ENCODE results near the gene NPR2.

The NPR2 gene

DNA sequence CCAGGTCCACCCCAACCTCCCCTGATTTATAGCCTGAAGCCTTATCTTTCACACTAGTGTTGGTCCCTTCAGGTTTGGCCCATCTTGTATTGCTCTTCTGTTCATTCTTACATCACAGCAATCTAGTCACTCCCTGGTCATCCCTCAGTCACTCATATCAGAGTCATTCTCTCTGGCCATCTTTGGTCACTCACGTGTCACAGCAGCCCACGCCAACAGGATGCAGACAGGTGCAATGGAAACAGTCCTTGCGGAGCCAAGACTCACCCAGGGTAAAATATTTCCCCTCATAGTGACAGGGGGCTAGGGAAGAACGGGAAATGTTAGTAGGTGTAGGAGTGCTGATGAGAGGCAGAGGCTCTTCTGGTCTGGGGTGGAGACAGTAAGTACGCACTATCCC, 37.9 kb upstream of the NPR2 start:
- Histone ChIP-seq H3K36me3 (ENCODE audit: control insufficient read depth, insufficient read depth, low read length) (peaks cover 35% of the 10 kb centered on the region), H3K9ac (ENCODE audit: low read depth, low read length) (no peak overlapping the region)

DNA sequence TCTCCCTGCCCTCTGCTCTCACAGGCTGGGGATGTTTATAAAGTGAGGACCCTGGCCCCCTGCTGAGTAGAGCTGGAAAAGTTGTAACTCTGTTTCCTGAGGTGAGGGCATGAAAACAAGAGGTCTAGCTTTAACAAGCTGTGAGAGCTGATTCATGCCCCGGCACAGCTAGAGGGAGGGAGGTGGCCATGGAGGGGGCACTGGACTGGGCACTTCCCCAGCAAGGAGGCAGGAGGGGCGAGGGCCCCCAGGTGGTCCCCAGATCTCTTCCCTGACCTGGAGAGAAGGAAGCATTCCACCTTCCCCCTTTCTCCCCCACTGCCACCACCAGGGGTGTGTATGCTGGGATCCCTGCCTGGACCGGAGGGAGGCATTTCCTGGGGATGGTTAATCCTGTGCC, 37.1 kb upstream of the NPR2 start, which contains the start of gene MSMP:
TSS of gene MSMP (minus strand) at position 13 of the 400 bp plus-strand sequence. CDS start 147 bp downstream, outside the sequence.
- Histone ChIP-seq H3K9ac (ENCODE audit: low read depth, low read length) (no peak within 1 kb of the TSS), H3K4me1 (ENCODE audit: control insufficient read depth, insufficient read depth, low read length) (peaks cover 14% of the 10 kb centered on the region; the same call in 1 of the 2 replicates), H3K4me3 (ENCODE audit: low read depth, low read length) (no peak within 1 kb of the TSS), H3K27ac (ENCODE audit: low read depth, low read length) (no peak within 1 kb of the TSS), H3K27me3 (ENCODE audit: control insufficient read depth, insufficient read depth, low read length) (no peaks in the 10 kb centered on the region), H3K9me3 (ENCODE audit: control insufficient read depth, insufficient read depth, low read length) (no peaks in the 10 kb centered on the region), H3K36me3 (ENCODE audit: control insufficient read depth, insufficient read depth, low read length) (peaks cover 35% of the 10 kb centered on the region)

More for the DNA sequence above, 37.9 kb upstream of the NPR2 start:
- Histone ChIP-seq H3K4me3 (ENCODE audit: low read depth, low read length) (no peak overlapping the region), H3K9me3 (ENCODE audit: control insufficient read depth, insufficient read depth, low read length) (no peaks in the 10 kb centered on the region), H3K27me3 (ENCODE audit: control insufficient read depth, insufficient read depth, low read length) (no peaks in the 10 kb centered on the region), H3K27ac (ENCODE audit: low read depth, low read length) (no peak overlapping the region), H3K4me1 (ENCODE audit: control insufficient read depth, insufficient read depth, low read length) (0 out of 2 replicates have a peak, but pooled peaks cover 11% of the 10 kb centered on the region)

DNA sequence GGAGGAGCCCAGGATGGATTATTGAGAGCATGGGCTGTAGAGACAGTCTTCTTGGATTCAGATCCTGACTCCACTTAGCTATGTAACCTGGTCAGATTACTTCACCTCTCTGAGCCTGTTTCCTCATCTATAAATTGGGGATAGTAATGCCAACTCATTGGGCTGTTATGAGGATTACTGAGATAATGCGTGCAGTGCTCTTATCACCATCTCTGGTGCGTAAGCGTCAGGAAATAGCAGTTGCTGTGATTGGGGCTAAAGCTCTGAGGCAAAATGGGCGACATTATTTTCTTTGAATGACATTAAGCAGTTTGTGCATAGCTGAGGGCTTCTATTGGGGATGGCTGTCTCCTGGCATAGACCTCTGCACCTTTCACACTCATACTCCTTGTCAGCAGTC, 36.3 kb upstream of the NPR2 start:
- Histone ChIP-seq H3K9ac (ENCODE audit: low read depth, low read length) (no peak overlapping the region), H3K27me3 (ENCODE audit: control insufficient read depth, insufficient read depth, low read length) (no peaks in the 10 kb centered on the region), H3K27ac (ENCODE audit: low read depth, low read length) (no peak overlapping the region), H3K9me3 (ENCODE audit: control insufficient read depth, insufficient read depth, low read length) (no peaks in the 10 kb centered on the region), H3K36me3 (ENCODE audit: control insufficient read depth, insufficient read depth, low read length) (peaks cover 35% of the 10 kb centered on the region), H3K4me1 (ENCODE audit: control insufficient read depth, insufficient read depth, low read length) (peaks cover 11% of the 10 kb centered on the region; the same call in 1 of the 2 replicates), H3K4me3 (ENCODE audit: low read depth, low read length) (no peak overlapping the region)

DNA sequence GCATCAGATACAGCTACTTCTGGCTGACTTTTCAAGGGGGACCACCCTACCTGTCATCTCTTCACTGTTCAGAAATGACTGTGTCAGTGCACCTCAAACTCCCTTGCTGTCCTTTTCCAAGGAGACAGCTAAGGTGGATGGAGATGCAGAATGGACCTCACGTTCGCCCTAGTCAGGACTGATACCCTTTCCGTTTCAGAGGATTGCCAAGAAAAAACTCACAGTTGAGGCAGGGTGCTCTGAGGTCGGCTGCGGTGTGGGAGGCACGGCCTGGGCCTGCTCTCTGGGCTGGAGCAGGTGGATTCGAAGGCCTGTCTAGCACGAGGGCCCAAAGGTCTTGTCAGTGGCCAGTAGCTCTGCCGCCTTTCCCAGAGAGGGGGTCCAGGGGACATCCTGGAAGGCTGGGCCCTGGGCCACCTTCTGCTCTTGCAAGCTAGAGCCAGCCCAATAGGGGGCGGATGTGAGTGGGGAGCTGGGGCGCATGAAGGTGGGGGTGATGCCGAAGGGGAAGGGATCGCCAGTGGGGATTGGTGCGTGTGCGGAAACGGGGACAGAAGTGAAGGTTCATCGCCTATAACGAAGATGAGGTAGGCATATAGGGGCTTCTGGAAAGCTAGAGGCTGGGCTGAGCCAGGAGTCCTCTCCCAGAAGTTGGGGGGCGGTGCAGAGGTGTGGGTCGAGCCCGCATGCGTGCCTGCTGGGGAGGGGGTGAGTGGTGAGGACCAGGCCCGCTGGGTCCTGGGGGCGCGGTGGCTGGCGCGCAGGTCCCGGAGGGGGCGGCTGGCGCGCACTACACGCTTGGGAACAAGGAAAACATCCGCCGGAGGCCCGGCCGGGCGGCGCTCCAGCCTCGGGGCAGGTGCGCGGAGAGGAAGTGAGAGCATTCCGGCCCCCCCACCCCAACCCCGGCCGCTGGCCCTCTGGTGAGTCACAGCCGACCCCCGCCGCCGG, 34.8 kb upstream of the NPR2 start:
- Histone ChIP-seq H3K4me3 (ENCODE audit: low read depth, low read length) (peak overlapping the region; percentile 86), H3K4me1 (ENCODE audit: control insufficient read depth, insufficient read depth, low read length) (peaks cover 10% of the 10 kb centered on the region; the same call in 1 of the 2 replicates), H3K9me3 (ENCODE audit: control insufficient read depth, insufficient read depth, low read length) (no peaks in the 10 kb centered on the region), H3K9ac (ENCODE audit: low read depth, low read length) (peak overlapping the region; percentile 86), H3K36me3 (ENCODE audit: control insufficient read depth, insufficient read depth, low read length) (peaks cover 24% of the 10 kb centered on the region), H3K27me3 (ENCODE audit: control insufficient read depth, insufficient read depth, low read length) (no peaks in the 10 kb centered on the region), H3K27ac (ENCODE audit: low read depth, low read length) (peak overlapping the region; percentile 94)

DNA sequence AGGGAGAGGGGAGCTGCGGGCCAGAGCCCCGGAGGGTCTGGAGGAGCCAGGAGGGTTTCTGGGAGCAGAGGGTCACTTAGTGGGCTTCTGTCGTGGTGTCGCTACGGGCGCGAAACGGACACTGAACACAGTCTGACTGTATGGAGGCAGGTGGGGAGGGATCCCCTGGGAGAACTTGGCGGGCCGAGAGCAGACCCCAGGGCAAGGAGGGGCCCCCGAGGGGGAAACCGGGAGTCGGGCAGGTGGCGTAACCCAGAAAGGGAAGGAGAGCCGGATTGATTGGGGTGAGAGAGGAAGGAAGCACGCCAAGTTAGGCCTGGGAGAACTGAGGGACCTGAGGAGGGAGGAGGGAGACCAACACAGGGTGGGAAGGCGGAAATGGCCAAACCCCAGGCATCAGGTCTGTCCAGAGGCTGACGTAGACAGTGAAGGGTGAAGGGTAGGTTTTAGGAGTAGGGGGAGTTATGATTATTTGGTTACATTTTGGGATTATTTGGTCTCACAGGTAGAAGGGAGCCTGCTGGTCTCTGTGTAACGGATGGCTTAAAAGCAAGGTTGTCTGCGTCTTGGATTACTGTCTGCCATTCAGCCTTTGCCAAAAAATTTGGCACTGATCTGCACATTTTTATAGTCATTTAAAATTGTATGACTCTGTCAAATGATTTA, 34.0 kb upstream of the NPR2 start:
- Histone ChIP-seq H3K9me3 (ENCODE audit: control insufficient read depth, insufficient read depth, low read length) (no peaks in the 10 kb centered on the region), H3K4me3 (ENCODE audit: low read depth, low read length) (peak overlapping the region; percentile 86), H3K27ac (ENCODE audit: low read depth, low read length) (peak overlapping the region; percentile 94), H3K27me3 (ENCODE audit: control insufficient read depth, insufficient read depth, low read length) (no peaks in the 10 kb centered on the region), H3K9ac (ENCODE audit: low read depth, low read length) (peak overlapping the region; percentile 86), H3K36me3 (ENCODE audit: control insufficient read depth, insufficient read depth, low read length) (peaks cover 16% of the 10 kb centered on the region), H3K4me1 (ENCODE audit: control insufficient read depth, insufficient read depth, low read length) (peaks cover 10% of the 10 kb centered on the region; the same call in 1 of the 2 replicates)

GRCh38 chr9:35757892-35758275, 33.5 kb upstream of the NPR2 start:
- Histone ChIP-seq H3K4me1 (ENCODE audit: control insufficient read depth, insufficient read depth, low read length) (peaks cover 10% of the 10 kb centered on the region; the same call in 1 of the 2 replicates), H3K27ac (ENCODE audit: low read depth, low read length) (no peak overlapping the region), H3K36me3 (ENCODE audit: control insufficient read depth, insufficient read depth, low read length) (peaks cover 11% of the 10 kb centered on the region), H3K4me3 (ENCODE audit: low read depth, low read length) (peak overlapping the region; percentile 86), H3K9ac (ENCODE audit: low read depth, low read length) (peak overlapping the region; percentile 86; the same call in 1 of the 2 replicates), H3K27me3 (ENCODE audit: control insufficient read depth, insufficient read depth, low read length) (no peaks in the 10 kb centered on the region), H3K9me3 (ENCODE audit: control insufficient read depth, insufficient read depth, low read length) (no peaks in the 10 kb centered on the region)

DNA sequence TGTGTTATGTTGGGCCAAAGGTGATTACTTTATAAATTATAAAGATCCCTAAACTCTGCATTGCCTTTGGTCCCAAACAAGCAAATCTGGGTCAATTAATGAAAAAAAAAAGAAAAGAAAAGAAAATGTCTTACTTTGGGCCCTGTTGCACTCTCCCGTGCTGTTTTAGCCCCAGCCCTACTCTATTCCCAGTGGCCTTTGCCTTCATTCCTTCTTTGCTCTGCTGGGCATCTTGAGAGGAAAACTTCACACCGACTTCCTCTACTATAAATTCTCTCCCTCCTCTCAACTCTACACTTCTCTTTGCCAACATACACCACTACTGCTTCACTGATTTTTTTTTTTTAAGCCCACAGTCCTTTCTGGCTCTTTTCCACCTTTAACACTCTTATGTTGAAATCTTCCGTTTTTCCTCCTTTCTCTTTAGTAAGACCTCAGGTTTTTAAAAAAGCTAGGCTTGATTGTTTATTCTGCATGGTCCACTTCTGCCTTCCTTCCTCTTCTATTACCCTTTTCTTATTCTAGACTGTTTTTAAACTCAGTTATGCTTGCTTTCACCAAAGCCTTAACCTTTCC, 32.8 kb upstream of the NPR2 start:
- Histone ChIP-seq H3K4me1 (ENCODE audit: control insufficient read depth, insufficient read depth, low read length) (peaks cover 10% of the 10 kb centered on the region; the same call in 1 of the 2 replicates), H3K27ac (ENCODE audit: low read depth, low read length) (no peak overlapping the region), H3K9ac (ENCODE audit: low read depth, low read length) (no peak overlapping the region), H3K4me3 (ENCODE audit: low read depth, low read length) (peak overlapping the region; percentile 86), H3K9me3 (ENCODE audit: control insufficient read depth, insufficient read depth, low read length) (no peaks in the 10 kb centered on the region), H3K36me3 (ENCODE audit: control insufficient read depth, insufficient read depth, low read length) (peaks cover 4% of the 10 kb centered on the region), H3K27me3 (ENCODE audit: control insufficient read depth, insufficient read depth, low read length) (no peaks in the 10 kb centered on the region)

GRCh38 chr9:35759795-35760194, 31.6 kb upstream of the NPR2 start:
- peaks cover 10% of the 10 kb centered on the region; the same call in 1 of the 2 replicates for H3K4me1 ChIP-seq (ENCODE audit: control insufficient read depth, insufficient read depth, low read length)
- H3K27me3 ChIP-seq (ENCODE audit: control insufficient read depth, insufficient read depth, low read length): no peaks in the 10 kb centered on the region

DNA sequence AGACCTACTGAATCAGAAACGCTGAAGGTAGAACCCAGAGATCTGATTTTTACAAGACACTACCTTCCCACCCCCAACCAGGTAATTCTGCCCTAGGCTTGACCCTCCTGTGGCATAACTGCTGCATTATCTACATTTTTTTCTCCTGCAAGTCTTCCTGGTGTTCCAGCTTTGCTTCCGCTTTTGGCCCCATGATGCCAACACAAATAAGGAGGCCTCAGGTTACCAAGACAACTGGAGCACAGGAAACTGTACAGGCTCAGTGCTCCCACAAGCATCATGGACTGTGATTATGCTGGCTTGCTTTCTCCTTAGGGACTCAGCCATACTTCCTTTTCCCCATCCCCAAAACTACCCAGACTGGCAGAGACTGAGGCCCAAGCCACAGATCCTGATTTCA, 30.7 kb upstream of the NPR2 start:
- Histone ChIP-seq H3K4me3 (ENCODE audit: low read depth, low read length) (no peak overlapping the region), H3K4me1 (ENCODE audit: control insufficient read depth, insufficient read depth, low read length) (peaks cover 10% of the 10 kb centered on the region; the same call in 1 of the 2 replicates), H3K9ac (ENCODE audit: low read depth, low read length) (no peak overlapping the region), H3K27ac (ENCODE audit: low read depth, low read length) (no peak overlapping the region), H3K9me3 (ENCODE audit: control insufficient read depth, insufficient read depth, low read length) (no peaks in the 10 kb centered on the region), H3K36me3 (ENCODE audit: control insufficient read depth, insufficient read depth, low read length) (no peaks in the 10 kb centered on the region), H3K27me3 (ENCODE audit: control insufficient read depth, insufficient read depth, low read length) (no peaks in the 10 kb centered on the region)

More at GRCh38 chr9:35759795-35760194, 31.6 kb upstream of the NPR2 start:
- no peaks in the 10 kb centered on the region for H3K9me3 ChIP-seq (ENCODE audit: control insufficient read depth, insufficient read depth, low read length)
- no peak overlapping the region for H3K27ac ChIP-seq (ENCODE audit: low read depth, low read length)
- no peak overlapping the region for H3K9ac ChIP-seq (ENCODE audit: low read depth, low read length)
- H3K4me3 ChIP-seq (ENCODE audit: low read depth, low read length): no peak overlapping the region
- no peaks in the 10 kb centered on the region for H3K36me3 ChIP-seq (ENCODE audit: control insufficient read depth, insufficient read depth, low read length)

DNA sequence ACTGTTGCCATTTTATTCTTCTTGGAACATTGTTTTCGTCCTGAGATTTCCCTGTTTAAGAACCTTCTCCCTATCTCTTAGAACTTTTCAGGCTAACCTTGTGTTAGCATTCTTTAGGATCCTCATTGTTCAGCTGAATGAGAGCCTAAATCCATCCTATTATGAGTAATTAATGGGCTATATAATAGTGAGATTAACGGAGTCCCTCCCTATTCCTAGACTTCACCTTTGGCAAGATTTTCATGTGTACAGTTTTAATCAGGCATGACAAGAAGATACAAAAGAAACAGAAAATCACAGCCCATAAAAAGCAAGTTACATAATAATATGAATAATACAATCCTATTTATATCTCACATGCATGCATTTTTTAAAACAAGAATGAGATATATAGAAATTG, 28.2 kb upstream of the NPR2 start:
- no peak overlapping the region for H3K27ac ChIP-seq (ENCODE audit: low read depth, low read length)
- H3K27me3 ChIP-seq (ENCODE audit: control insufficient read depth, insufficient read depth, low read length): no peaks in the 10 kb centered on the region
- H3K4me3 ChIP-seq (ENCODE audit: low read depth, low read length): no peak overlapping the region
- H3K9ac ChIP-seq (ENCODE audit: low read depth, low read length): no peak overlapping the region
- H3K4me1 ChIP-seq (ENCODE audit: control insufficient read depth, insufficient read depth, low read length): peaks cover 6% of the 10 kb centered on the region; the same call in 1 of the 2 replicates
- no peaks in the 10 kb centered on the region for H3K9me3 ChIP-seq (ENCODE audit: control insufficient read depth, insufficient read depth, low read length)
- no peaks in the 10 kb centered on the region for H3K36me3 ChIP-seq (ENCODE audit: control insufficient read depth, insufficient read depth, low read length)

Measured in HUES48 (cell line).